NCI-H187 treated with DMSO at 0.1 percent for 48 hours (cell line): ENCODE data around the gene EPB41.
"Not testable (repeated sequence)": the region's sequence is repeated elsewhere in the genome, so short reads cannot be mapped to it uniquely, and the experiment has no call there.

ENCODE experiments used
- DNase-seq: peaks from one replicate; lab custom pipeline; 2025; lab: John Stamatoyannopoulos, UW

The EPB41 gene

GRCh38 chr1:29112705-29113412 lies 198.5 kb downstream of the EPB41 start:
- DNase-seq: no peak

DNA sequence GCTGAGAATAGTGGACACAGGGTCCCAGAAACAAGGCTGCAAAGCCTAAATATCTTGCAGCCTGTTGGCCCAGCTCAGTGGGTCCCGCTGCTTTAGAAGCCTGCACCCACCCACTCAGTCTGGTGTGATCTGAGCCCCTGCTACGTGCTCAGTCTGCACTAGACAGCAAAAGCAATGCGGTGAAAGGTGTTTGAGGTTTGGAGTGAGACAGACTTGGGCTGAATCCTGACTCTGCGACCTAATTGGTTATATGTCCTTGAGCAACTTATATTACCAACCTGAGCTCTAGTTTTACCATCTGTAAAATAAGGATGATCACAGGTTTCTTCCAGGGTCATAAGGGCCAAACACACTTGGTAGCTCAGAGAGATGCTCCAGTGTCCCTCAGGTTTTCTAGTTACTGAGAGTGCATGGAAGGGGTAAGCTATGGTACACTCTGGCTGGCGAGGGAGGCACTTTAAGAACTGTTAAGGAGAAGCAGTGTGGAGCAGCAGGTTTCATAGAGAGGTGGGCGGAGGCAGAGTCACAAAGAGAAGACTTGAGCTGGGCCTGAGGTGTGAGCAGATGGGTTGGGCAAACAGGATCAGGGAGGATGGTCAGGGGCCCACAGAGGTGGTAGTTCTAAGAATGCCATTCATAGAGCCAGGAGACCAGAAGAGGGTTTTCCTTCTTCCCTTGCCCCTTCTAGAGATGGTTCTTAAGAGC lies 199.2 kb downstream of the EPB41 start:
- no peak for DNase-seq

GRCh38 chr1:29114654-29115053 lies 200.3 kb downstream of the EPB41 start:
- no peak for DNase-seq

DNA sequence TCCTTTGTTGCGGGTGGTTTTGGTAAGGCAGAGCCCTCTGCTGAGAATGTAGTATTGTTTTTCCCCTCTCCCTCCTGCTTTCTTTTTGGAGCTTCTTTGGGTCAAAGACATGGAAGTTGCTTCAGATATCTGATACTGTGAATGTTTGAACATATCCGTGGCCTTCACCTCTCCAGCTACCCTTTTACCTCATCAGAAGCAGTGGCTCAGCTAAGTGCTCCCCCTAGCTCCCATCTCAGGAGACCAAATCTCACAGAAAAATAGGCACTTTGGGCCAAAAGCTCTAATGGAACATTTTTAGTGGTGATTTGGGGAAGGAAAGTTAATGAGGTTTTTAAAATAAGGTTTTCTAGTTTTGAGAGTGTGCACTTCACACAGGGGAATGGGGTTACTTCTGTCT lies 203.0 kb downstream of the EPB41 start:
- DNase-seq: no peak

GRCh38 chr1:29119121-29119929 lies 205.0 kb downstream of the EPB41 start:
- DNase-seq: no peak

GRCh38 chr1:29120367-29120766 lies 206.0 kb downstream of the EPB41 start:
- no peak for DNase-seq

DNA sequence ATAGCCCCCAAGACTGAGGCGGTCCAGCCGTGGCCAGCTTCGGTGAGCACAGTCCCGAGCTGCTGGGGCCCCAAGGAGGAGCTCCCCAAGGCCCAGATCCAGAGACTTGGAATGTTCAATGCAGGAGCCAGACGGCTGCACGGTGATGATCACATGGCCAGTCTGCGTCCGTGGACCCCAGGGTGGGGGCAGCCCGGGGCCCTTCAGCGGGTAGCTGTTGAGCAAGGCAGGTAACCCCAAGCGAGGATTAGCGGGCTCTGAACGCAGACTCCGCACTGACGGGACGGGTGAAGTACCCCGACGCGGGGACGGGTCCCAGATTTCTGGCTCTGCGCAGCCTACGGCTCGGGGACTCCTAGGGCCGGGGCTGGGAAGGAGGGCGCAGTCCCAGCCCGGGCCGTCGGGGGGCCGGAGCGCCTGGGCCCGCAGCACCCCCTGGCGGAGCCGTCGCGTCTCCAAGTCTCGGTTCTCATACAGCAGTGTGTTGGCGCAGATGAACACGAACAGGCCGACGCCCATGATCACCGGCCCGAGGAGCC lies 206.6 kb downstream of the EPB41 start:
- no peak for DNase-seq

- no peak for DNase-seq
These were observed 207.2 kb downstream of the EPB41 start for GRCh38 chr1:29121516-29121935.

DNA sequence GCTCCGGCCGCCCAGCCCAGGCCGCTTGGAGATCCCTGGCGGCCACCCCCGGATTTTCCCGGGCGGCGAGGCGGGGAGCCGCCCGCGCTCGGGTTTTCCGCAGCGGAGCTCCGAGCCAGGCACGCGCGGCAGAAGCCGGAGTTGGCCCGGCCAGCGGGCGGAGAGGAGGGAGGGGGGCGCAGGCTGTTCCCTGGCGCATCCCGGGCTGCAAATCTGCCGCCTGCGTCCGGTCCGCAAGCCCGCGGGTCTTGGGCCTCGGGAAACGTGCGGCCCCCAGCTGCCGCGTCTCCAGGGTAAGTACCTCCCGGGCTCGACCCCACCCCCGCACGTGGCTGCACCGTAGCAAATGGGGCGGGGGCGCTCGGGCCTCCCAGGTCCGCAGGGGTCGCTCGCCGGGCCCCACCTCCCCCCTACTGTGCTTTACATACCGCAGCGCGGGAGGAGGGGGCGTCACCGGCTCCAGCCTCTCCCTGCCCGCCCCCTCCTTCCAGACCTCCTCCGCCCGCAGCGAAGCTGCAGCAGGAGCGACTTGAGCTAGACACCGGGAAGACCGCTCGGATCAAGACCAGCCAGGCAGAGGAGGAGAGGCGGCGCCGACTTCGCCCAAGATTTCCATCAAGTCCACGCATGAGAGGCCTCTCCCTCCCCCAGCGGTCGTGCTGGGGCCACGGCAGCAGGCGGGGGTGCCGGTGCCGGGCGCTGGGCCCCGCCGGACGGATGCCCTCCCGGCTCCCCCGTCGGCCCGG lies 207.7 kb downstream of the EPB41 start:
- DNase-seq: no peak

GRCh38 chr1:29122682-29123052 lies 208.3 kb downstream of the EPB41 start:
- no peak for DNase-seq

GRCh38 chr1:29123053-29123886 lies 208.9 kb downstream of the EPB41 start:
- DNase-seq: no peak

- DNase-seq: no peak
These were observed 209.6 kb downstream of the EPB41 start, which contains the start of gene TMEM200B for GRCh38 chr1:29123887-29124365. TMEM200B (minus strand) TSS chr1:29123903; CDS start chr1:29121828, 2,075 bp downstream.

DNA sequence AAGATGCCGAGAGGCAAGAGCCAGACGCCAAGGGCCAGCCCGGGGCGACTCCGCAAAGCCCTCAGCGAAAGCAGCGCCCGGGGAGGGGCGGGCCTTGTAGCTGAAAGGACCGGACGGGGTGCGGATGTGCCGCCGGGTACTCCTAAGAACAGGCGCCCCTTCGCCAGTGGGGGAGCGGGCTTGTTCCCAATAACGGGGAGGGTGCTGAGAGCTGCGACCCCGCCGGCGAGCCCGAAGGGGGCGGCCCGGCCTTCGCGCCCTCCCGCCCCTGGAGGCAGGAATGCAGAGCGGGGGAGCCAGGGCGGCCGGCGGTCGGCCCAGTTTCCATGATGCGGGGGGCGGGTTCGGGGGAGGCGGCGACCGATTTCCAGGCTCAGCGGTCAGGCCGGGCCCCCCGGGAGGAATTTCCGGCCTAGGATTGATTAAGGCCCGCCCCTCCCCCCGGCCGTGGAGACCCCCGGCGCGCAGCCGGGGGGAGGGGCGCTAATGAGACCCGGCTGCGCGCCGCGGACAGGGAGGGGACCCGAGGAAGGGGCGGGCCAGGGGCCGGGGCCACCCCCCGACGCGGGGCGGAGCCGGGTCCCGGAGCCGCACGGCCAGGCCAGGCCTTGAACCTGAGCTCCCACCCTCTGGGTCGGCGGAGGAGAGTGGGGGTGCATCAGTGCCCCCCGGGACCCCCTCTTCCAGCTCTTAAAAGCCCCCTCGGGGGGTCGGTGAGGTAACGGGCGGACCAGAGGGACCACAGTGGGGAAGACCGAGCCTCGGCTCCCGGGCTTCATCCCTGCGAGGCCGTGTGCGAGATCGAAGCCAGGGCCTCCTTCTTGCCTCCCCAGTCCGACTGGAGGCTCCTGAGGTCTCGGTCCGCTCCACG lies 210.2 kb downstream of the EPB41 start:
- DNase-seq: no peak

GRCh38 chr1:29125237-29125641 lies 210.9 kb downstream of the EPB41 start:
- DNase-seq: no peak

GRCh38 chr1:29125788-29126187 lies 211.4 kb downstream of the EPB41 start:
- no peak for DNase-seq

DNA sequence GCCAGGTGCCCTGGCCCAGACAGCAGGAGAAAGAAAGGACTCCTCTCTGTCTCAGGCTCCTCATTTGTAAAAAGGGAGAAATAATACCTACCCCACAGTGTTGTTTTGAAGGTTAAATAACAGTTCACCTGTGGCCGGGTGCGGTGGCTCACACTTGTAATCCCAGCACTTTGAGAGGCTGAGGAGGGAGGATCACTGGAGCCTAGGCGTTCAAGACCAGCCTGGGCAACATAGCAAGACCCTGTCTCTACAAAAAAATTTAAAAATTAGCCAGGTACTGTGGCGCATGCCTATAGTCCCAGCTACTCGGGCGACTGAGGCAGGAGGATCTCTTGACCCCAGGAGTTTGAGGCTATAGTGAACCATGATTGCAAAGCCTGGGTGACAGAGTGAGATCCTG lies 211.8 kb downstream of the EPB41 start:
- DNase-seq: no peak

DNA sequence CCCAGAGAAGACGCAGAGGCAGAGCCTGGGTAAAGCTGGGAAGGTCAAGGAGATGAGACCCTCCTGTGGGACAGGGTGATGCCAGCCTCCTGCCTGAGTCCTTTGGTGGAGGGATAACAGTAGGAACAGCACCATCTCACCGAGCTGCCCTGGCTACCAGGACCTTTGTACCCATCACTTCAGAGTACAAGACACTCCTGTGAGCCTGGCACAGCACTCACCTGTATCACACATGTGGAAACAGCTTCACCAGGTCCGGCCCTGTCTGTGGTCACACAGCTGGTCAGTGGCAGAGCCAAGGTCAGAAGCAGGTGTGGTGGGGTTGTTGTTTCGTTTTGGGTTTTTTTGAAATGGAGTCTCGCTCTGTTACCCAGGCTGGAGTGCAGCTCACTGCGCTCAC lies 214.4 kb downstream of the EPB41 start:
- DNase-seq: no peak

GRCh38 chr1:29129916-29130315 lies 215.5 kb downstream of the EPB41 start:
- no peak for DNase-seq

DNA sequence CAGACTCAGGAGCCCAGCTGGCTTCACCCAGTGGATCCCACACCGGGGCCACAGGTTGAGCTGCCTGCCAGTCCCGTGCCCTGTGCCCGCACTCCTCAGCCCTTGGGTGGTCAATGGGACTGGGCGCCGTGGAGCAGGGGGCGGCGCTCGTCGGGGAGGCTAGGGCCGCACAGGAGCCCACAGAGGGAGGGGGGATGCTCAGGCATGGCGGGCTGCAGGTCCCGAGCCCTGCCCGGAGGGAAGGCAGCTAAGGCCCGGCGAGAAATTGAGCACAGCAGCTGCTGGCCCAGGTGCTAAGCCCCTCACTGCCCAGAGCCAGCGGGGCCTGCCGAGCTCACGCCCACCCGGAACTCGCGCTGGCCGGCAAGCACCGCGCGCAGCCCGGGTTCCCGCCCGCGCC lies 216.7 kb downstream of the EPB41 start:
- not testable (repeated sequence) for DNase-seq
